ENCODE measurements around the gene EEF1AKMT1. TPM values are rescaled to one million over a fixed set of nuclear protein-coding genes. Genes with fewer than 3 reads are reported as not detected.
"Not testable (repeated sequence)": the region's sequence is repeated elsewhere in the genome, so short reads cannot be mapped to it uniquely, and the experiment has no call there.

EEF1AKMT1 gene
- total and polyA plus RNA-seq, 8 donors, result 9.6 to 15.9 (median 14.0) TPM

DNA sequence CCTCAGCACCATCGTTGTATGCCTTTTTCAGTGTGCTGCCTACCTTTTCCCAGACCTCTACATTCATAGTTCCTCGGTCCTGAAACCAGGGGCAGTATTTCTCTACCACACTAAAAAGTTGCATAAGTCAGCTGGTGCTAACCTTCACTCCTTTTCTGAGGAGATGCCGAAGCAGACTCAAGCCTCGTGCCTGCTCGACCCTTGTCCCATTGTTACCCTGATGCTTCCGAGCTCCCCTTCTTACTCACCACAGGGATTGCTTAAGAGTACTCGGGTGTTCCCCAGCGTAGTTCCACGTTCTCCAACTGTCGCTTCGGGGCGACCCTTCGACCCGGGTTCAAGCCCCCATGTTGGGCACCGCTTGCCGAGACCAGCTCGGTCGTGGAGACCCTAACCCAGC is 89.2 kb downstream of the EEF1AKMT1 start:
- Histone ChIP-seq H3K36me3 (no peaks in the 10 kb centered on the region), H3K4me1 (no peaks in the 10 kb centered on the region), H3K9me3 (no peaks in the 10 kb centered on the region), H3K4me3 (no peak overlapping the region), H3K27ac (no peak overlapping the region), H3K27me3 (no peaks in the 10 kb centered on the region)
- no peak for TF ChIP-seq CTCF (IDR thresholded peaks at IDR 0.05)
- intact Hi-C loops (cut with DNase I), result no loop called here
- DNase-seq (no peak), ATAC-seq (no peak)

- Histone ChIP-seq H3K9me3 (no peaks in the 10 kb centered on the region), H3K27ac (no peak overlapping the region), H3K4me3 (no peak overlapping the region), H3K27me3 (no peaks in the 10 kb centered on the region), H3K36me3 (no peaks in the 10 kb centered on the region), H3K4me1 (no peaks in the 10 kb centered on the region)
- ATAC-seq, result no peak
- TF ChIP-seq CTCF (IDR thresholded peaks at IDR 0.05), result no peak
- DNase-seq, result no peak
- intact Hi-C loops (cut with DNase I), result no loop called here
Observed at GRCh38 chr13:20684041-20684440, 89.7 kb downstream of the EEF1AKMT1 start.

GRCh38 chr13:20682061-20682460 is 91.7 kb downstream of the EEF1AKMT1 start:
- ATAC-seq, result no peak
- Histone ChIP-seq H3K4me1 (no peaks in the 10 kb centered on the region), H3K9me3 (no peaks in the 10 kb centered on the region), H3K4me3 (no peak overlapping the region), H3K27ac (no peak overlapping the region), H3K36me3 (no peaks in the 10 kb centered on the region), H3K27me3 (no peaks in the 10 kb centered on the region)
- no peak for DNase-seq
- intact Hi-C loops (cut with DNase I), result no loop called here
- no peak for TF ChIP-seq CTCF (IDR thresholded peaks at IDR 0.05)

GRCh38 chr13:20681481-20681880 is 92.3 kb downstream of the EEF1AKMT1 start:
- intact Hi-C loops (cut with DNase I); ATAC-seq; H3K9me3 ChIP-seq; H3K4me3 ChIP-seq; H3K27ac ChIP-seq; H3K4me1 ChIP-seq; DNase-seq; H3K36me3 ChIP-seq; H3K27me3 ChIP-seq: not testable (repeated sequence)

- DNase-seq, result no peak
- Histone ChIP-seq H3K4me3 (no peak overlapping the region), H3K27ac (no peak overlapping the region), H3K27me3 (no peaks in the 10 kb centered on the region), H3K4me1 (no peaks in the 10 kb centered on the region), H3K9me3 (no peaks in the 10 kb centered on the region), H3K36me3 (peaks cover 0 to 3% of the 10 kb centered on the region in 2 donors)
- intact Hi-C loops (cut with DNase I), result no loop called here
- no peak for TF ChIP-seq CTCF (IDR thresholded peaks at IDR 0.05)
- ATAC-seq, result no peak
Observed at GRCh38 chr13:20680416-20681080, 93.2 kb downstream of the EEF1AKMT1 start.

DNA sequence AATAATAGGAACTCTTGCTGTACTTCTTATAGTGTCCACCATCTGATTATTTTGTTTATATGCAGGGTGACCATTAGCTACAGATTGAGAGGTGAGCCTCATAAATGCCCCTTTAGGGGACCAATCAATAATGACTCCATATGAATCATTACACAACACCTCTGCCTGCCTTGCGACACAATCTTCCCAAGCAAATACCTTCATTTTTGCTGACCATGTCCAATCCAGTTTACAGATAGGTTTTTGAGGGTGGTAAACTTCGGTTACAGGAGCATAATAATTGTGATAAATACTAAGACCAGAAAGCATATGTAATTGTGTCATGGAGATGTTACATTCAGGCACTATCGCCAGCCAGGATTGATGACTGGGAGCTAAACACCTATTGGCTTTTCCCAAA is 93.9 kb downstream of the EEF1AKMT1 start:
- no peak for TF ChIP-seq CTCF (IDR thresholded peaks at IDR 0.05)
- Histone ChIP-seq H3K4me3 (no peak overlapping the region), H3K27me3 (no peaks in the 10 kb centered on the region), H3K27ac (no peak overlapping the region), H3K36me3 (peaks cover 0 to 9% of the 10 kb centered on the region in 2 donors), H3K4me1 (no peaks in the 10 kb centered on the region), H3K9me3 (no peaks in the 10 kb centered on the region)
- DNase-seq (no peak), ATAC-seq (no peak)
- intact Hi-C loops (cut with DNase I), result no loop called here

All from left lung (tissue), 10 donors.